HAP-1 (cell line): ENCODE results near the gene MRPL38.

ENCODE experiments used
- DNase-seq, 2 experiments: peaks; one replicate each; pipeline ENCODE4 v3.0.0-alpha.2; 2016 to 2020; ENCODE audit warnings: low spot score in 2 of 2
- H3K27me3 ChIP-seq: fragments of 250-450 bp; sonication (Bioruptor Pico); 2 replicates; pipeline ENCODE4 v1.5.1; 2020; ENCODE audit warnings: low read depth, mild to moderate bottlenecking, moderate library complexity
- H3K36me3 ChIP-seq: fragments of 250-450 bp; sonication (Bioruptor Pico); replicated peaks from 2 replicates; pipeline ENCODE4 v1.5.1; 2020; ENCODE audit warnings: mild to moderate bottlenecking
- H3K4me1 ChIP-seq: fragments of 250-450 bp; sonication (Bioruptor Pico); 2 replicates; pipeline ENCODE4 v1.5.1; 2020; ENCODE audit warnings: mild to moderate bottlenecking
- H3K4me3 ChIP-seq: fragments of 250-450 bp; sonication (Bioruptor Pico); 2 replicates; pipeline ENCODE4 v1.5.1; 2020; ENCODE audit warnings: mild to moderate bottlenecking, moderate library complexity
- H3K9me3 ChIP-seq: fragments of 250-450 bp; sonication (Bioruptor Pico); 2 replicates; pipeline ENCODE4 v1.5.1; 2020; ENCODE audit warnings: mild to moderate bottlenecking, moderate library complexity
- in situ Hi-C: fragments of 300-500 bp; cut with MboI; formaldehyde crosslinking; loops from 3 replicates; pipeline ENCODE4 v1.14.3; 2020; ENCODE audit warnings: low sequenced_read_pairs, inconsistent platforms, mixed read lengths

Gene MRPL38

GRCh38 chr17:75904749-75905521 is at the start of gene MRPL38:
MRPL38 (minus strand) TSS chr17:75904884; CDS start chr17:75904875, 9 bp downstream.
- no peaks in the 10 kb centered on the region for H3K9me3 ChIP-seq
- peaks cover 30% of the 10 kb centered on the region for H3K36me3 ChIP-seq
- peak within 1 kb of the TSS; percentile 96 for H3K4me3 ChIP-seq
- peak; percentile 92 to 95 for DNase-seq
- in situ Hi-C loops, result loop anchor here (5.0 to 25.0 kb wide), 2 partner anchors 102 to 382 kb away; no protein-coding TSS in a partner anchor
- H3K27me3 ChIP-seq, result no peaks in the 10 kb centered on the region
- H3K4me1 ChIP-seq, result peaks cover 7% of the 10 kb centered on the region

- no peaks in the 10 kb centered on the region for H3K9me3 ChIP-seq
- in situ Hi-C loops, result no loop called here
- no peaks in the 10 kb centered on the region for H3K27me3 ChIP-seq
- no peaks in the 10 kb centered on the region for H3K4me1 ChIP-seq
- H3K4me3 ChIP-seq, result no peak overlapping the region
- no peak for DNase-seq
- peaks cover 74% of the 10 kb centered on the region for H3K36me3 ChIP-seq
Measured at GRCh38 chr17:75950855-75951554, 46.3 kb upstream of the MRPL38 start.

- no peak overlapping the region for H3K4me3 ChIP-seq
- in situ Hi-C loops, result no loop called here
- H3K36me3 ChIP-seq, result peaks cover 72% of the 10 kb centered on the region
- no peaks in the 10 kb centered on the region for H3K27me3 ChIP-seq
- no peaks in the 10 kb centered on the region for H3K9me3 ChIP-seq
- DNase-seq, result no peak
- no peaks in the 10 kb centered on the region for H3K4me1 ChIP-seq
Measured at GRCh38 chr17:75950421-75950820, 45.7 kb upstream of the MRPL38 start.

- H3K9me3 ChIP-seq, result no peaks in the 10 kb centered on the region
- in situ Hi-C loops, result no loop called here
- H3K4me3 ChIP-seq, result no peak overlapping the region
- peaks cover 35% of the 10 kb centered on the region for H3K36me3 ChIP-seq
- DNase-seq, result no peak
- H3K27me3 ChIP-seq, result no peaks in the 10 kb centered on the region
- H3K4me1 ChIP-seq, result peaks cover 2% of the 10 kb centered on the region
Measured at GRCh38 chr17:75945211-75945610, 40.5 kb upstream of the MRPL38 start.

- peaks cover 3% of the 10 kb centered on the region for H3K4me1 ChIP-seq
- no peaks in the 10 kb centered on the region for H3K27me3 ChIP-seq
- peaks cover 20% of the 10 kb centered on the region for H3K36me3 ChIP-seq
- DNase-seq, result no peak
- in situ Hi-C loops, result no loop called here
- H3K9me3 ChIP-seq, result no peaks in the 10 kb centered on the region
- no peak overlapping the region for H3K4me3 ChIP-seq
Measured at GRCh38 chr17:75943491-75943890, 38.8 kb upstream of the MRPL38 start.

GRCh38 chr17:75942473-75942872 is 37.8 kb upstream of the MRPL38 start:
- Histone ChIP-seq H3K27me3 (no peaks in the 10 kb centered on the region), H3K4me1 (peaks cover 3% of the 10 kb centered on the region), H3K9me3 (no peaks in the 10 kb centered on the region), H3K4me3 (no peak overlapping the region), H3K36me3 (peaks cover 15% of the 10 kb centered on the region)
- no peak for DNase-seq
- in situ Hi-C loops, result no loop called here

- Histone ChIP-seq H3K4me1 (peaks cover 3% of the 10 kb centered on the region), H3K9me3 (no peaks in the 10 kb centered on the region), H3K27me3 (no peaks in the 10 kb centered on the region), H3K4me3 (peak overlapping the region; percentile 61; the same call in 1 of the 2 replicates), H3K36me3 (peaks cover 15% of the 10 kb centered on the region)
- no peak for DNase-seq
- in situ Hi-C loops, result no loop called here
Measured at GRCh38 chr17:75941442-75941819, 36.7 kb upstream of the MRPL38 start.

GRCh38 chr17:75940727-75941441 is 36.2 kb upstream of the MRPL38 start, which contains the start of gene FBF1:
FBF1 (minus strand) TSS chr17:75941042; CDS start chr17:75938149, 2,893 bp downstream.
- peaks cover 3% of the 10 kb centered on the region for H3K4me1 ChIP-seq
- in situ Hi-C loops, result no loop called here

GRCh38 chr17:75937652-75938051 is 33.0 kb upstream of the MRPL38 start:
- in situ Hi-C loops, result no loop called here
- H3K9me3 ChIP-seq, result no peaks in the 10 kb centered on the region
- H3K4me1 ChIP-seq, result peaks cover 3% of the 10 kb centered on the region
- no peaks in the 10 kb centered on the region for H3K27me3 ChIP-seq
- peaks cover 5% of the 10 kb centered on the region; the same call in 1 of the 2 replicates for H3K36me3 ChIP-seq
- no peak for DNase-seq
- H3K4me3 ChIP-seq, result no peak overlapping the region

More at GRCh38 chr17:75940727-75941441, 36.2 kb upstream of the MRPL38 start, which contains the start of gene FBF1:
- no peaks in the 10 kb centered on the region for H3K27me3 ChIP-seq
- peak; percentile 95 to 97 for DNase-seq
- no peaks in the 10 kb centered on the region for H3K9me3 ChIP-seq
- peaks cover 9% of the 10 kb centered on the region for H3K36me3 ChIP-seq
- peak within 1 kb of the TSS; percentile 61 for H3K4me3 ChIP-seq

GRCh38 chr17:75933808-75934207 is 29.1 kb upstream of the MRPL38 start:
- Histone ChIP-seq H3K9me3 (no peaks in the 10 kb centered on the region), H3K4me3 (no peak overlapping the region), H3K36me3 (peaks cover 13% of the 10 kb centered on the region), H3K4me1 (no peaks in the 10 kb centered on the region), H3K27me3 (no peaks in the 10 kb centered on the region)
- DNase-seq, result no peak
- in situ Hi-C loops, result no loop called here

GRCh38 chr17:75932852-75933251 is 28.2 kb upstream of the MRPL38 start:
- peaks cover 13% of the 10 kb centered on the region for H3K36me3 ChIP-seq
- no peaks in the 10 kb centered on the region for H3K27me3 ChIP-seq
- H3K4me1 ChIP-seq, result no peaks in the 10 kb centered on the region
- no peak for DNase-seq
- H3K9me3 ChIP-seq, result no peaks in the 10 kb centered on the region
- H3K4me3 ChIP-seq, result no peak overlapping the region
- in situ Hi-C loops, result no loop called here

GRCh38 chr17:75931062-75931461 is 26.4 kb upstream of the MRPL38 start:
- no peaks in the 10 kb centered on the region for H3K4me1 ChIP-seq
- H3K9me3 ChIP-seq, result no peaks in the 10 kb centered on the region
- in situ Hi-C loops, result no loop called here
- DNase-seq, result no peak
- H3K27me3 ChIP-seq, result no peaks in the 10 kb centered on the region
- H3K36me3 ChIP-seq, result peaks cover 25% of the 10 kb centered on the region
- H3K4me3 ChIP-seq, result no peak overlapping the region

GRCh38 chr17:75927286-75927922 is 22.7 kb upstream of the MRPL38 start:
- H3K4me1 ChIP-seq, result no peaks in the 10 kb centered on the region
- H3K9me3 ChIP-seq, result no peaks in the 10 kb centered on the region
- H3K27me3 ChIP-seq, result no peaks in the 10 kb centered on the region
- DNase-seq, result peak in 1 of 2 experiments; percentile 52
- peaks cover 26% of the 10 kb centered on the region for H3K36me3 ChIP-seq
- in situ Hi-C loops, result no loop called here
- no peak overlapping the region for H3K4me3 ChIP-seq
